ENCODE measurements around the gene MEGF6.

DNA sequence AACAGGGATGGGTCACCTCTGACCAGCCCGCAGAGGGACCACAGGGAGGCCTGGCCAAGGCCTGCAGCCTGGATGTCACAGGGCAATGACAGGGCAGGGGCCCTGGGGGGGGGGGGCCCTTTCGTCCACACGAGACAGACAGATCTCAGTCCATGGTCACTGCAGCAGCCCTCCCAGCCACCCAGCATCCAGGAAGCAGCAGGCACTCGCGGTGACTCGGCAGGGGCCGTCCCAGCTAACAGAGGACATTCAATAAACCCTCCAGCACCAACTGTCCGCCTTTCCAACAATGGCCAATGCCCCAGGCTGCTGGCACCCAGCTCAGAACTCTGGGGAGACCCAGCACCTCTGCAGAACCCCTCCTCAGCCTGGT, 32.9 kb downstream of the MEGF6 start:
- TF ChIP-seq, protein P1, sequence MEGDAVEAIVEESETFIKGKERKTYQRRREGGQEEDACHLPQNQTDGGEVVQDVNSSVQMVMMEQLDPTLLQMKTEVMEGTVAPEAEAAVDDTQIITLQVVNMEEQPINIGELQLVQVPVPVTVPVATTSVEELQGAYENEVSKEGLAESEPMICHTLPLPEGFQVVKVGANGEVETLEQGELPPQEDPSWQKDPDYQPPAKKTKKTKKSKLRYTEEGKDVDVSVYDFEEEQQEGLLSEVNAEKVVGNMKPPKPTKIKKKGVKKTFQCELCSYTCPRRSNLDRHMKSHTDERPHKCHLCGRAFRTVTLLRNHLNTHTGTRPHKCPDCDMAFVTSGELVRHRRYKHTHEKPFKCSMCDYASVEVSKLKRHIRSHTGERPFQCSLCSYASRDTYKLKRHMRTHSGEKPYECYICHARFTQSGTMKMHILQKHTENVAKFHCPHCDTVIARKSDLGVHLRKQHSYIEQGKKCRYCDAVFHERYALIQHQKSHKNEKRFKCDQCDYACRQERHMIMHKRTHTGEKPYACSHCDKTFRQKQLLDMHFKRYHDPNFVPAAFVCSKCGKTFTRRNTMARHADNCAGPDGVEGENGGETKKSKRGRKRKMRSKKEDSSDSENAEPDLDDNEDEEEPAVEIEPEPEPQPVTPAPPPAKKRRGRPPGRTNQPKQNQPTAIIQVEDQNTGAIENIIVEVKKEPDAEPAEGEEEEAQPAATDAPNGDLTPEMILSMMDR (optimal IDR thresholded peaks at IDR 0.05 in 1 of 3, IDR thresholded peaks at IDR 0.05 in 1 of 3, conservative IDR thresholded peaks at IDR 0.05 in 1 of 3; ENCODE audit: extremely low read depth in 1 of 3, insufficient read depth in 2 of 3, low read length in 3 of 3) = no peak
- TF ChIP-seq EZH2 (IDR thresholded peaks at IDR 0.05; ENCODE audit: low read length) = no peak
